ENCODE results near the gene RAMP1.

DNA sequence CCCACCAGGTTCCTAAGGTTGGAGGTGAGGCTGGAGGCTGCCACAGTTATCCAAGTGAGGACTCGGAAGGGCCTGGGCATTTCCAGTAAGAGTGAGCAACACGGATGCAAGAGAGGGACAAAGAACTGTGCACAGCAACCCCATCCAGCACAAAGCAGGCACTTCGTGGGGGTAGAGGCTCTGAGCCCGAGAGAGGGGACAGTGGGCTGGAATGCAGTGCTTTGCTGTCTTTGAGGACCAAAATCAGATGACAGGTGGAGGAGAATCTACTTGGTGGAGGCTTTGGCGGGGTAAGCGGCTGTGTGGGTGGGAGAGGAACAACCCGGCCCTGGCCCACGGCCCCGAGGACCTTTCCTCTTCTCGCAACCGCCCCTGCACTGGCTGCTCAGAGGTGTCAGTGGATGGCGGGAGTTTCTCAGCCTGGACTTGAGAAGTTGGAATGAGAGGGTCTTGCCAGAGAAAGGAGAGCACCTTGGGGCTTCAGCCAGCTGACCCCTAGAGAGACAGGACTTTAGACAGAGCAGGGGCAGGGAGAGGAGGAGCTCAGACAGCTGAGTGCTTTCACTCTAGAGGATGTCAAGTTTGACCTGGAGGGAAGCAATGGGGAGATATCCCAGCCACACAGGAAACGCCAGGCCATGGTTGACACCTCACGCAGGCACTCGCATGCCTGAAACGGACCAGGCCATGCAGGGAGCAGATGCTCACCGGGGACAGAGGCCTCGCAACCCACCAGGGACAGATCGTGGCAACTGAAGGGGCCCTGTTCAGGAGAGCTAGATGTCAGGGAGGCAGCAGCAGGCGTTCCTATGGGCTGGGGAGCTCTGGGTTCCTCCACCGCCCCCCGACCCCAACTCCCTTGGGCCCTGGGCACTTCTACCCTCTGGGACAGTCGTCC lies 11.6 kb downstream of the RAMP1 start:
- TF ChIP-seq RCOR1 (IDR thresholded peaks at IDR 0.05; ENCODE audit: insufficient replicate concordance, low read length) = no peak
- TF ChIP-seq, protein P1, sequence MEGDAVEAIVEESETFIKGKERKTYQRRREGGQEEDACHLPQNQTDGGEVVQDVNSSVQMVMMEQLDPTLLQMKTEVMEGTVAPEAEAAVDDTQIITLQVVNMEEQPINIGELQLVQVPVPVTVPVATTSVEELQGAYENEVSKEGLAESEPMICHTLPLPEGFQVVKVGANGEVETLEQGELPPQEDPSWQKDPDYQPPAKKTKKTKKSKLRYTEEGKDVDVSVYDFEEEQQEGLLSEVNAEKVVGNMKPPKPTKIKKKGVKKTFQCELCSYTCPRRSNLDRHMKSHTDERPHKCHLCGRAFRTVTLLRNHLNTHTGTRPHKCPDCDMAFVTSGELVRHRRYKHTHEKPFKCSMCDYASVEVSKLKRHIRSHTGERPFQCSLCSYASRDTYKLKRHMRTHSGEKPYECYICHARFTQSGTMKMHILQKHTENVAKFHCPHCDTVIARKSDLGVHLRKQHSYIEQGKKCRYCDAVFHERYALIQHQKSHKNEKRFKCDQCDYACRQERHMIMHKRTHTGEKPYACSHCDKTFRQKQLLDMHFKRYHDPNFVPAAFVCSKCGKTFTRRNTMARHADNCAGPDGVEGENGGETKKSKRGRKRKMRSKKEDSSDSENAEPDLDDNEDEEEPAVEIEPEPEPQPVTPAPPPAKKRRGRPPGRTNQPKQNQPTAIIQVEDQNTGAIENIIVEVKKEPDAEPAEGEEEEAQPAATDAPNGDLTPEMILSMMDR (conservative IDR thresholded peaks at IDR 0.05; ENCODE audit: low read depth, low read length) = no peak
- TF ChIP-seq BHLHE40 (IDR thresholded peaks at IDR 0.05; ENCODE audit: low read depth, low read length) = no peak
- TF ChIP-seq MAFK (IDR thresholded peaks at IDR 0.05; ENCODE audit: low read depth, low read length) = no peak
- TF ChIP-seq SMC3 (IDR thresholded peaks at IDR 0.05; ENCODE audit: low read depth, low read length) = no peak
- TF ChIP-seq RAD21 (IDR thresholded peaks at IDR 0.05; ENCODE audit: low read length) = no peak
